ENCODE results near the gene ECE1.
"Not testable (repeated sequence)": the region's sequence is repeated elsewhere in the genome, so short reads cannot be mapped to it uniquely, and the experiment has no call there.

DNA sequence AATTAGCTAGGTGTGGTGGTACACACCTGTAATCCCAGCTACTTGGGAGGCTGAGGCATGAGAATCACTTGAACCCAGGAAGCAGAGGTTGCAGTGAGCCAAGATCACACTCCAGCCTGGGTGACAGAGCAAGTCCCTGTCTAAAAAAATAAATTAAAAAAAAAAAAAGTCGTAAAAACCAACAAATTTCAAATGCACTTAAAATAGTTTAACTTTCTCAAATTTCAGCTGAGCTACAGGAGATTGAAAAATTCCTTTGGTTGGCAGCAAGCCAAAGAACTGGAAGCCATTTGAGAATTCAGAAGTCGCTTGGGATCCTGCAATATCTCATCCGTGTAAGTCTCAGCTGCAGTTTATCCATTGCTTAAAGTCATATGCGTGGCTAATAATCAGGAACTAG is 119.4 kb downstream of the ECE1 start:
- TF ChIP-seq POLR2A (IDR thresholded peaks at IDR 0.05), result not testable (repeated sequence)
- TF ChIP-seq, protein P1, sequence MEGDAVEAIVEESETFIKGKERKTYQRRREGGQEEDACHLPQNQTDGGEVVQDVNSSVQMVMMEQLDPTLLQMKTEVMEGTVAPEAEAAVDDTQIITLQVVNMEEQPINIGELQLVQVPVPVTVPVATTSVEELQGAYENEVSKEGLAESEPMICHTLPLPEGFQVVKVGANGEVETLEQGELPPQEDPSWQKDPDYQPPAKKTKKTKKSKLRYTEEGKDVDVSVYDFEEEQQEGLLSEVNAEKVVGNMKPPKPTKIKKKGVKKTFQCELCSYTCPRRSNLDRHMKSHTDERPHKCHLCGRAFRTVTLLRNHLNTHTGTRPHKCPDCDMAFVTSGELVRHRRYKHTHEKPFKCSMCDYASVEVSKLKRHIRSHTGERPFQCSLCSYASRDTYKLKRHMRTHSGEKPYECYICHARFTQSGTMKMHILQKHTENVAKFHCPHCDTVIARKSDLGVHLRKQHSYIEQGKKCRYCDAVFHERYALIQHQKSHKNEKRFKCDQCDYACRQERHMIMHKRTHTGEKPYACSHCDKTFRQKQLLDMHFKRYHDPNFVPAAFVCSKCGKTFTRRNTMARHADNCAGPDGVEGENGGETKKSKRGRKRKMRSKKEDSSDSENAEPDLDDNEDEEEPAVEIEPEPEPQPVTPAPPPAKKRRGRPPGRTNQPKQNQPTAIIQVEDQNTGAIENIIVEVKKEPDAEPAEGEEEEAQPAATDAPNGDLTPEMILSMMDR (IDR thresholded peaks at IDR 0.05), result not testable (repeated sequence)
